GM12873 (cell line): ENCODE results near the gene CLIC1.

ENCODE experiments used
- CTCF ChIP-seq: IDR thresholded peaks from 2 replicates; pipeline ENCODE4 v1.5.1; 2012; ENCODE audit warnings: low read depth, mild to moderate bottlenecking, moderate library complexity, low read length, control low read depth; ENCODE audit not compliant: insufficient read depth; ENCODE audit errors: missing control alignments

Gene CLIC1

GRCh38 chr6:31689249-31690110 is 46.9 kb downstream of the CLIC1 start:
- peak; percentile 58 for TF ChIP-seq CTCF

GRCh38 chr6:31687860-31688693 is 48.3 kb downstream of the CLIC1 start:
- no peak for TF ChIP-seq CTCF

GRCh38 chr6:31687321-31687720 is 49.0 kb downstream of the CLIC1 start:
- TF ChIP-seq CTCF = no peak

GRCh38 chr6:31686483-31686882 is 49.8 kb downstream of the CLIC1 start:
- no peak for TF ChIP-seq CTCF

GRCh38 chr6:31683591-31683990 is 52.7 kb downstream of the CLIC1 start:
- TF ChIP-seq CTCF = no peak

GRCh38 chr6:31681135-31681671 is 55.1 kb downstream of the CLIC1 start:
- peak; percentile 26 for TF ChIP-seq CTCF
